D721Med (cell line): ENCODE results near the gene COA1.
"Not testable (repeated sequence)": the region's sequence is repeated elsewhere in the genome, so short reads cannot be mapped to it uniquely, and the experiment has no call there.

ENCODE experiments used
- DNase-seq: peaks from one replicate; pipeline ENCODE4 v3.0.0; 2011; ENCODE audit warnings: low spot score; ENCODE audit not compliant: insufficient read length
- FAIRE-seq: peaks from 2 replicates; lab custom pipeline; 2011; peaks lifted over from hg19 to GRCh38; lab: Jason Lieb, UNC
- TF ChIP-seq, protein P1 (sequence below): IDR thresholded peaks from 2 replicates; pipeline ENCODE4 v1.5.1; 2012; ENCODE audit warnings: mild to moderate bottlenecking, control low read depth; ENCODE audit not compliant: insufficient read depth; ENCODE audit errors: missing control alignments

COA1 gene

GRCh38 chr7:43600056-43600455, 129.3 kb downstream of the COA1 start:
- no peak for DNase-seq
- FAIRE-seq, result no peak
- TF ChIP-seq, protein P1, sequence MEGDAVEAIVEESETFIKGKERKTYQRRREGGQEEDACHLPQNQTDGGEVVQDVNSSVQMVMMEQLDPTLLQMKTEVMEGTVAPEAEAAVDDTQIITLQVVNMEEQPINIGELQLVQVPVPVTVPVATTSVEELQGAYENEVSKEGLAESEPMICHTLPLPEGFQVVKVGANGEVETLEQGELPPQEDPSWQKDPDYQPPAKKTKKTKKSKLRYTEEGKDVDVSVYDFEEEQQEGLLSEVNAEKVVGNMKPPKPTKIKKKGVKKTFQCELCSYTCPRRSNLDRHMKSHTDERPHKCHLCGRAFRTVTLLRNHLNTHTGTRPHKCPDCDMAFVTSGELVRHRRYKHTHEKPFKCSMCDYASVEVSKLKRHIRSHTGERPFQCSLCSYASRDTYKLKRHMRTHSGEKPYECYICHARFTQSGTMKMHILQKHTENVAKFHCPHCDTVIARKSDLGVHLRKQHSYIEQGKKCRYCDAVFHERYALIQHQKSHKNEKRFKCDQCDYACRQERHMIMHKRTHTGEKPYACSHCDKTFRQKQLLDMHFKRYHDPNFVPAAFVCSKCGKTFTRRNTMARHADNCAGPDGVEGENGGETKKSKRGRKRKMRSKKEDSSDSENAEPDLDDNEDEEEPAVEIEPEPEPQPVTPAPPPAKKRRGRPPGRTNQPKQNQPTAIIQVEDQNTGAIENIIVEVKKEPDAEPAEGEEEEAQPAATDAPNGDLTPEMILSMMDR, result no peak

GRCh38 chr7:43596426-43596825, 132.9 kb downstream of the COA1 start:
- not testable (repeated sequence) for DNase-seq, FAIRE-seq

DNA sequence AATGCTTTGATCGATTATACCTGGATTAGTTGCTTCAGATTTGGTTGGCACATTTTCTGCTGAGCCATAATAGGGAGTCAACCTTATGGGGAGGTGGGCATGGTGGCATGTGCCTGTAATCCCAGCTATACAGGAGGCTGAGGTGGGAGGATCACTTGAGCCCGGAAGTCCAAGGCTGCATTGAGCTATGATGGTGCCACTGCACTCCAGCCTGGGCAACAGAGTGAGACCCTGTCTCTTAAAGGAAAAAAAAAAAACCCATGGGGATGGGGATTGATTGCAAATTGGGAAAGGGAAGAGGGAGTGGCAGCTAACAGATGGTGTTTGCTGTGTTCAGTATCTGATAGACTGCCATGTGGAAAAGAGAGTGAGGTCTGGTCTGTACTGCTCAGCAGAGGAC, 135.3 kb downstream of the COA1 start:
- FAIRE-seq (no peak), DNase-seq (no peak)
- TF ChIP-seq, protein P1, result no peak

DNA sequence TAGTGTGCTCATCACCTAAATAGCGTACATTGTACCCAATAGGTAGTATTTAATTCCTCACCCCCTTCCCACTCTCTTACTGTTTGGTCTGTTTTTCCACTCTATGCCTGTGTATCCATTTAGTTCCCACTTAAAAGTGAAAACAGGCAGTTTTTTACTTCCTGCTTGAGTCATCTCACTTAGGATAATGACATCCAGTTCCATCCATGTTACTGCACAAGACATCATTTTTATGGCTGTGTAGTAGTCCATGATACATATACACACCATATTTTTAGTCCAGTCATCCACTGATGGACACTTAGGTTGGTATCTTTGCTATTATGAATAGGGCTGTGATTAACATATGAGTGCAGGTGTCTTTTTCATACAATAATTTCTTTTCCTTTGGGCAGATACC, 136.3 kb downstream of the COA1 start:
- no peak for DNase-seq
- no peak for FAIRE-seq
- TF ChIP-seq, protein P1, result no peak

DNA sequence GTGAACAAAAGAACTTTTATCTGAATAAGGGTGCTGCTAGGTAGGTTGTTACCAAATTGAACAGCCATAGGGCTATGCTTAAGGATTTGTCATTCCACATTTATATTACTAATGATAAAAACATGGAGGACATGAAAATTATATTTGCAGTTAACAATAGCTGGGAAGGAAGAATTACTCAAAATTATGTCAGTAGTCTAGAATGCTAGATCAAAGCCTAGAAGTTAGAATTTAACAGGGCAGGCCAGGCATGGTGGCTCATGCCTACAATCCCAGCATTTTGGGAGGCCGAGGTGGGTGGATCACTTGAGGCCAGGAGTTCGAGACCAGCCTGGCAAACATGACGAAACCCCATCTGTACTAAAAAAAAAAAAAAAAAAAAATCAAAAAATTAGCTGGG, 137.0 kb downstream of the COA1 start:
- TF ChIP-seq, protein P1, result no peak
- FAIRE-seq, result no peak
- DNase-seq, result no peak

DNA sequence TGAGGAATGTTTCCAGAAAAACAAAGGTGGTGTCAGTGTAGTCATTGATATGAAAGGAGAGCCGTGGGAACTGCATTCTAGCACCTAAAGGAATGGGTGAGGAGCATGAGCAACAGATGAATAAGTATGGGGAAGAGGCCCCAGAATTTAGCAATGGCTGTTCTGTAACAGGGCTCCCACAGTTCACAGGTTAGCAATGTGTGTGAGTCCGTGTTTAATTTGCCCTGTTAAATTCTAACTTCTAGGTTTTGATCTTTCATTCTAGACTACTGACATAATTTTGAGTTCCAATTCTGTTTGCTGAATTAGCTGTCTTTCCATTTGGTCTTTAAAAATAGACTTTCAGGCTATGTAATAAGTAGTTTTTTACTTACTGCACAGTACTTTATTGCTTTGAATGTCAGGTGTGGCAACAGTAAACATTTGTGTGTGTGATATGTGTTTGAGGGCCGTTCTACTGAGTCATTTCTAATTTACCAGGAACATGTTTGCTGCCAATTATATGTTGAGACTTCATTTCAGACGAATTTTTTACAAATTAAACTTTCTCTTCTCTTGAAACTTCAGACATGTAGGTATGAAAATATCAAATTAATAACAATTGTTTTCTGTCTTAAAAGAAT, 137.7 kb downstream of the COA1 start:
- no peak for FAIRE-seq
- TF ChIP-seq, protein P1, result no peak
- DNase-seq, result no peak

DNA sequence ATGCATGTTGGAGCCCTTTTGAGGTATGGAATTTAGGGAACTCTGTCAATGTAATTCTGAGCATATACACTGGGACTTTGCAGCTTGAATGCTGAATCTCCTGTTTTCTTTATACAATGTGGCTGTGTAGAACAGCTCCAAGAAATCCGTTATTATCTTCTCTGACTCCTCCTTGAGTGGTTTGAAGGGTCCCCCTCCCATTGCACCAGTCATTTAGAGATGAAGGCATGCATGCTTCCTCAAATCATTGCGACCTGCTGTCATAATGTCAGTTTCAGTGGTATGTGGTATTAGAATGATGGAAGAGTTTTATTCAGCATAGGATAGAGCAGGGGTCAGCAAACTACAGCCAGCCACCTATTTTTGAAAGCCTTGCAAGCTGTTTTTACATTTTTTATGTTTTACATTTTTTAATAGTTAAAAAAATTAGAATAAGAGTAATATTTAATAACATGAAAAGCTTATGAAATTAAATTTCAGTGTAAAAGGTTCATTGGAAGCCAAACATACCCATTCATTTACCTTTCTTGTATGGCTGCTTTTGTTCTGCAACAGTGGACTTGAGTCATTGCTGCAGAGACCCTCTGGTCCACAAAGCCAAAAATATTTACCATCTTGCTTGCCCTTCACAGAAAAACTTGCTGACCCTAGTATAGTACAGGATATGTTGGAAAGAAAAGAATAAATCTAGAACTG, 138.3 kb downstream of the COA1 start:
- no peak for FAIRE-seq
- TF ChIP-seq, protein P1, result no peak
- no peak for DNase-seq
